H1 (cell line): ENCODE measurements around the gene AVPR1B. TPM values are rescaled to one million over a fixed set of nuclear protein-coding genes. Genes with fewer than 3 reads are reported as not detected.

Source experiments
- TAF7 ChIP-seq: optimal IDR thresholded peaks from 2 replicates; pipeline ENCODE3; 2011; ENCODE audit warnings: low read depth, mild to moderate bottlenecking, inconsistent platforms, low read length, moderate library complexity, borderline replicate concordance
- polyA plus RNA-seq, 7 experiments: library from polyadenylated mRNA; depleted of rRNA in 3 of 7; stranded (reverse) in 5 of 7; unstranded in 2 of 7; fragments of >200 nt in 5 of 7; fragments of 200-250 nt in 2 of 7; gene quantifications; 1 replicate in 5 of 7; 2 replicates in 1 of 7; 4 replicates in 1 of 7; pipeline versions ENCODE4 v1.2.1 to v1.2.3, GENCODE V29; 2011 to 2013; ENCODE audit warnings: missing spikeins in 2 of 7, mixed read lengths in 2 of 7
- total RNA-seq: library from RNA; stranded (reverse); fragmentation: NEBNext Ultra II Directional; extraction: Animal tissue kit (Norgen Biotek cat#: 25700); gene quantifications from 2 replicates; pipeline ENCODE4 v1.2.1, GENCODE V29; 2021

The AVPR1B gene
- total and polyA plus RNA-seq, 2 of the 8 experiments (the other 6 are each of a cell fraction or from before 2014, with no cell fraction given): 0.29 to 0.50 TPM

DNA sequence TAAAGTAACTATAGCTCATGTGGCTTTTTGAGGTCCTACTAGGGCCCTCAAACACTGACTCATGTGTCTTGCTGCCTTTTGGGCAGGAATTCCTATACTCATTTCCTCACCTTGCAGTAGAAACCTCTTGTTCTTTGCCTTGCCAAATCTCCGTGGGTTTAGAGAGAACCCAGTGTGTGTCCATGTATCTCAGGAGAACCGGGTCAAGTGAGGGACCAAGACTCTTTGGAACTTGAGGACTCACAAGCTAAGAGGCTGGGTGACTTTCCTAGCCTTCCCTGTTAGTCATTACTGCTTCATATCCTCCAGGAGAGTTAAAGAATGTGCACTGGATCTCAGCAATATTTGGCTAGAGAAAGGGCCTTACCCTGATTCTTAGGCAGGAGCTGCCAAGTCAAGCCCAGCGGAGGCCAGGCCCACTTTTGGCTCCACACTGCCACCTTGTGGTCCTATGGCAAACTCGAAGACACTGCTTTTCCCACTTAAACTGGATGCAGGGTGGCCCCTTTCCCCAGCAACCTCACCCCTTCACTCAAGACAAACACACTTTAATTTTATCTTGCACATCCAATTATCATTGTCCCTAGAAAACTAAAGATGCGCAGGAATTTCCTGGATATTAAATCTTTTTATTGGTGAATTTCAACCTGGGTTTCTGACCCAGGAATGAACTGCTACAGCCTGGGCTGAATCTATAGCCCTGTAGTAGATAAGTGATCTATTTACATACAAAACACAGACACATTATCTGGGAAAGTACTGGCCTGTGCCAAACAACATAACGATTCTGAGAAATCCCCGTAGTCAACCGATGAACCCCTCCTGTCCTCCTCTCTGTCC is 10.6 kb downstream of the AVPR1B start (continued):
- no peak for TF ChIP-seq TAF7
